Middle frontal gyrus (tissue), 1 donor: ENCODE measurements around the gene JAML.
A peak's percentile ranks its signal among the peaks of the same experiment; 100 is the strongest.

ENCODE experiments used
- DNase-seq: peaks from one replicate; pipeline ENCODE4 v3.0.0-alpha.2; 2015; ENCODE audit warnings: low spot score; ENCODE audit errors: extremely low spot score

Gene JAML

GRCh38 chr11:118169300-118170140, 55.3 kb downstream of the JAML start:
- DNase-seq, result no peak

DNA sequence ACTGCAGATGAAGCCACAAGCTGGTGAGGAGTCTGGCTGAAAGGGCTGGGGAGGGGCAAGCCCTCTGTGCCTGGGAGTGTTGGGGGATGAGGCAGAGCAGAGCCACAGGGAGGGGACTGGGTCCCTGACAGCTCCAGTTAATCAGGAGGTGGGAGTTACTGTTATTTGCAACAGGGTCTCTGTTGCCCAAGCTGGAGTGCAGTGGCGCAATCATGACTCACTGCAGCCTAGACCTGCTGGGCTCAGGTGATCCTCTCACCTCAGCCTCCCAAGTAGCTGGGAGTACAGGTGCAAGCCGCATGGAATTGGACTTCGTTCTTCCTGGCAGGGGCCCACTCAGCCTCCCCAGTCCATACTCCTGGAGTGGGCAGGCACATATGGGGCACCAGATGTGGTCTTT, 56.1 kb downstream of the JAML start:
- DNase-seq, result no peak

DNA sequence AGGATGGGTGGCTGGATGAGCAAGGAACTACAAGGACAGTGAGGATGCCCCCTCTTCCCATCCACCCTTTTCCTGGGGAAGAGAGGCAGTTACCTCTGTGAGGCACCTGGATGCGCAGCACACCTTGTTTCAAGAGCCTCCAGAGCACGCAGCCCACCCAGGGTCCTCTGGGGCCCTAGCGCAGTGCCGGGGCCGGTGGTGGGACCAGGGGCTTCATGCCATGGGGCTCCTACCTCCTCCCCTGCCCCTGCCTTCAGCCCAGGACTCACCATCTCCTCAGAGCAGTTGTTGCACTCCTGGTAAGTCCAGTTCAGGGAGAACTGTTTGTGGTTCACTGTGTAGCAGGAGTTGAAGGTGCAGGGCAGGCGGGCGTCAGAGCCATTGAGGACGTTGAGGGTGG, 56.5 kb downstream of the JAML start:
- DNase-seq, result no peak

DNA sequence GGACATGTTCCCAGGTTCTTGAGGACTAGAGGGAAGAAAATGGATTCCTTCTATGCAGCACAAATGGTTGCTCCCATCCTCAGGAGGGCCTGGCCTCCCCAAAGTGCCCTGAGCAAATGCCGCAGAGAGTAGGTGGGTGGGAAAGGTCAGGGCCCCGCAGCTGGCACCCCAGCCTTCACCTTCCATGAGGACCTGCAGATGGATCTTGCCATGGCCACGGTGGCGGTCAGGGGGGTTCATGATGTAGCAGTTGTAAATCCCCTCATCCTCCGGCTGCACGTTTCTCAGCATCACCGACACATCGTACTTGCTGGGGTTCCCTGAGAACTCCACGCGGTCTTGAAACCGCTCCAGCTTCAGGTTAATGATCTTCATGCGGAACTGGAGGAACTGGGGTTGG, 56.9 kb downstream of the JAML start:
- DNase-seq, result no peak

GRCh38 chr11:118167253-118167652, 57.6 kb downstream of the JAML start:
- no peak for DNase-seq

GRCh38 chr11:118166641-118167040, 58.2 kb downstream of the JAML start:
- no peak for DNase-seq

GRCh38 chr11:118164885-118165284, 59.9 kb downstream of the JAML start:
- DNase-seq, result no peak

GRCh38 chr11:118163494-118163893, 61.3 kb downstream of the JAML start:
- no peak for DNase-seq

GRCh38 chr11:118162846-118163245, 62.0 kb downstream of the JAML start:
- no peak for DNase-seq

- DNase-seq, result no peak
Observed at GRCh38 chr11:118161786-118162185, 63.0 kb downstream of the JAML start.

DNA sequence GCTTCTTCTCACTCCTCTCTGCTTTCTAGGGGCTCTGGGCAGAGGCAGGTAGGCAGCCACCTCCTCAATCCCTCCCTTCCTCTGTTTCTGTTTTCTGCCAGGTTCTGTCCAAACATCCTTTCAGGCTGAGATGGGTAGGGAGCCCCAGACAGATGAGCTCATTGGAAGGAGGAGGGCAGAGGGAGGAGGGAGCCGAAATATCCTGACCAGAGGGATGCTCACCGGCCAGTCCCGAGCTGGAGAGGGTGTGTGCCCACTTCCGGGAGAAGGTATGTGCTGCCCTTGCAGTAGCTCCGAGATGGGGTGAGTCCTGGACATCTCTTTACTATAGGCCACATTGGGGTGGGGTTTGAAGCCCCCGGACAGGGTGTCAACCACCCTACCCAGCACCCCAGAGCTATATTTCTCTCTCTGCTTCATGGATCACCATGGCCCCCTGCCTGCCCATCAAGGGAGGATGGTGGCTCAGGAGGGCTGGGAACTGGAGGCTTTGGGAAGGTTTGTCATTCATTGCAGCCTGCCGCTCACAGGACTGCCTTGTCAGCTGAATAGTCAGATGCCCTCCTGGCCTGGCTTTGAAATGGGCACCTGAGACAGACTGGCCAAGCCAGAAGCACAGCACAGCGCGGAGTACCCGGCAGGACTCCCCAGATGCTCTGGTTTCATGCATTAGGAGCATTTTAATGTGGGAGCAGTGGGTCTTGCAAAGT, 67.5 kb downstream of the JAML start:
- DNase-seq, result no peak

DNA sequence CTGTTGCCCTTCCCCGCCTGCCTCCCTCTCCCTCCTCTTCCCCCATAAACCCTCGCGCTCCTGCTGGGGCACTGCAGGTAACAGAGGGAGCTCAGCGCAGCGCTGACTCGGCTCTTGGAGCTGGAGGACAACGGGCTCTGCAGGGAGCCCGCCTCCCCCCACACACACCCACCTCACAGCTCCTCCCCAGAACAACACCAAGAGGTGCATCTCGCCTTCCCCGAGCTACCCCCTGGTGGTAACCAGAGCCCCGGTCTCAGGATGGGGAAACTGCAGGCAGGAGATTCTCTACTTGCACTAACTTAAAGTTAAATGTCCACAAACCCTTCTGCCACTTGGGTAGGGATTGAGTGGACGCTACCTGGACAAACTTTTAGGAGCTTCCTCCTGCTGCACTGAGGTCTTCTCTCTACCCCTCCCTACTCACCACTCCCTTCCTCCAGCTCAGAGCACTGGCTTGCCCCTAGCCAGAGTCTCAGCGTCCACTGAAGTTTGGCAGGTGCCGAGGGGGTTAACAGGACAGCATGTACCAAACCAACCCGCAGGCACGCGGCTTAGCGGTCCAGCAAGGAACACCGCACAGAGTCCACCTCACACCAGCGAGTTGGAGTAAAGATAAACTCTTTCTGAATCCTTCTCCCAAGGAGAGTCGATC, 68.2 kb downstream of the JAML start:
- DNase-seq, result no peak

- DNase-seq, result no peak
Observed at GRCh38 chr11:118155776-118156530, 68.9 kb downstream of the JAML start.

GRCh38 chr11:118154641-118155040, 70.2 kb downstream of the JAML start:
- DNase-seq, result no peak

DNA sequence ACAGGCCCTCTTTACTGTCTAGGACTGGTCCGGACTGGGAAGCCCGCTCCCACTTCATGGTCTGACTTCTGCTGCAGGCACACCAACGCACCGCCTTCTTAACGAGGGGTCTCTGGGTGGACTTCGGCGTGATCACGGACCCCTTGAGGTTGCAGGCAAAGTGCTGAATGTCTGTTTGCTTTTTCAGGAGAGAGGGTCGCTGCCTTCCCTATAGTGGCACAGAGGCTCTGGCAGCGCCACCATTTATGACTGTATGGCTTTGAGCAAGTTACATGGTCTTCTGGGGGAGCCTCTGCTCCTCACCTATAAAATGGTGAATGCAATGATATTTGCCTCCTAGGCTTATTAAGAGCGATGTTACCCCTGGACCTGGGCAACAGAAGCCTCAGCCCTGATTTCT, 70.8 kb downstream of the JAML start:
- no peak for DNase-seq

DNA sequence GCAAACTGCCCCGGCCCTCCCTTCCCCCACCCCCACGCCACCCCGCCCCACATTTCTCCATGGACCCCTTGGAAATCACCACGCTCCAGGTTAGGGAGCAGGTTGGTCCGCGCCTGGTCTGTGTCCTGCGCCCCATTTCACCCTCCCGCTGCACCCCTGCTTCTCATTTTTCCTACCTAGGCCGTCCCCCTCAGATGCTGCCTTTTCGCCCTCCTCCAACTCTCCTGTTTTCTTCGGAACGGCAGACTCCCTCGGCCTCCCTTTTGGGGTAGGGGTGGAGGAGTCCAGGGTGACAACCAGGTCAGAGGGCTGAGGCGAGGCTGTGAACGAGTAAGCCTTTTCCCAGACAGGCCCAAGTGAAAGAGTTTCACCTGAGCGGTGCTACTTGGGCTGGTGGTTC, 71.3 kb downstream of the JAML start:
- no peak for DNase-seq

DNA sequence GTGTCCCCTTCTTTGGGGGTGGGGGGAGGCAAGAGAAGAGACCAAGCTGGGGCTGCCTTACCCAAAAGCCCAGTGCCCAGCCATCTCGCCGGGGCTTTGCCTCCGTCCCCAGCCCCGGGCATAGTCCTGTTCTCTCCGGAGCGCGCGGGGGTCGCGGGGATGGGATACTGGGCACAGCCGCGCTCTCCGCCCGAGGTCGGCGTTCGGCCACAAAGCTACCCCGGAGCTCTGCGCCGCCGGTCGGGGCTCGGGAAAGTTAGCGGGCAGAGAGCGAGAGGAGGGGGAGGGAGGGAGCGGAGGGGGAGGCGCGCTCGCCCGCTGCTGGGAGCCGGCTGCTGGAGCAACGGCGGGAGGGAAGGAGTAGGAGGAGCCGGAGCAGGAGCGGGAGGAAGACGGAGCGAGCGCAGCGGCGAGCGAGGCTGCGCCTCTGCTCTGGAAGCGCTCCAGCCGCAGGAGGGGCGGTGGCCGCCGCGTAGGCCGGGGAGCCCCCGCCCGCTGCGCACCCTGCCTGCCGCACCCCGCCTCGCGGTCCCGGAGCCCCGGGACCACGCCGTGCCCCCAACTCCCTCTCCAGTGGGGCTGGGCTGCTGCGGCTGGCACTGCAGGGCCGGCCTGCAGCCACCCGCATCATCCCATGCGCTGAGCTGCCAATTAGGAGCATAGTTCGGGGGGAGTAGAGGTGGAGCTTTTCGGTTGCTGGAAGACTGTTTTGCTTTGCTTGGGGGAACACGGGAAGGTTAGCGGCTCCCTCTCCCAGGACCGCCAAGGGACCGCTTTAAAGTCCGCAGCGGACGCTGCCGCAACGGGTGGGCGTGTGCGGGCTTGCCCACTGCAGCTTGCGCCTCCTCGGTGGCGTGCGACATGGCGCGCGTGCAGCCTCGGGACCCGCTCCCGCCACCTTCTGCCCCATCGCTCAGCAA, 72.0 kb downstream of the JAML start, which contains the start of gene SCN4B:
SCN4B (minus strand) TSS at position 272 of the 920 bp plus-strand sequence; CDS start at position 122, 150 bp downstream.
- DNase-seq, result peak; percentile 49

DNA sequence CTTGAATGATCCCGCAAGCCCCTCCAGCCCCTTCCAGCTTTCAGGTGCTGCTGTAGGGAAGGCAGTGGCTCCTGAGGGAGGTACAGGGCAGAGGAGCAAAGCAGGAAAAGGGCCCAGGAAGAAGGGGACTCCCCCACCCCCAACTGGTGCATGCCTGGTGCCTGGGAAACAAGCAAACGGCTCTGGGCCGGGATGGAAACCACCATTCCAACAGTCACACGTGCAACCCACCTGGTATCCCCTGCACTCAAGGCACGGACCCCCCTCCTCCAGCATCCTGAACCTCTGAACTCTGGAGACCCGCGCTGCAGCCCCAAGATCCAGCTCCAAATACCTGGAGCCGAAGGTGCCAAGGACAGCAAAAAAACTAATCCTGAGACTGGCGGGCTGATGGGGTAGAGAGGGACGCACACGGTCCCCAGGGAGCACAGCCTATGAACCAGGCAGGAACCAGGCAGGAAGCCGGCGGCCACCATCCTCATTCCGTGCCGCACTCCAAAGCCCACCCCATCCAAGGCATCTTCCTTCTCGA, 72.7 kb downstream of the JAML start:
- no peak for DNase-seq

GRCh38 chr11:118151431-118151830, 73.4 kb downstream of the JAML start:
- no peak for DNase-seq

- no peak for DNase-seq
Observed at GRCh38 chr11:118149493-118149892, 75.3 kb downstream of the JAML start.
